HEK293 (cell line): ENCODE measurements around the gene THPO.

ENCODE experiments used
- MEIS1 ChIP-seq: sonication (generic); formaldehyde crosslinking; IDR thresholded peaks from 2 replicates; pipeline ENCODE4 v1.8.1; 2022; ENCODE audit warnings: missing genetic modification reagents, mild to moderate bottlenecking, borderline replicate concordance
- PRDM1 ChIP-seq: fragments of 450-650 bp; formaldehyde crosslinking; IDR thresholded peaks from 2 replicates; pipeline ENCODE4; 2016; ENCODE audit warnings: missing biosample characterization, missing genetic modification characterization
- RBAK ChIP-seq: fragments of 450-650 bp; formaldehyde crosslinking; IDR thresholded peaks from 2 replicates; pipeline ENCODE4 v1.5.1; 2016; ENCODE audit warnings: missing biosample characterization, missing genetic modification characterization
- SCRT1 ChIP-seq: fragments of 450-650 bp; formaldehyde crosslinking; IDR thresholded peaks from 2 replicates; pipeline ENCODE4 v1.5.1; 2016; ENCODE audit warnings: missing biosample characterization, missing genetic modification characterization, borderline replicate concordance
- SCRT2 ChIP-seq: fragments of 450-650 bp; formaldehyde crosslinking; IDR thresholded peaks from 2 replicates; pipeline ENCODE4 v1.5.1; 2016; ENCODE audit warnings: missing biosample characterization, missing genetic modification characterization
- ZBTB7A ChIP-seq: fragments of 450-650 bp; formaldehyde crosslinking; IDR thresholded peaks from 2 replicates; pipeline ENCODE4 v1.5.1; 2016; ENCODE audit warnings: low read depth, missing biosample characterization, missing genetic modification characterization
- ZIC2 ChIP-seq: fragments of 450-650 bp; formaldehyde crosslinking; IDR thresholded peaks from 2 replicates; pipeline ENCODE4 v1.5.1; 2016; ENCODE audit warnings: missing biosample characterization, missing genetic modification characterization
- ZNF169 ChIP-seq: fragments of 450-650 bp; formaldehyde crosslinking; IDR thresholded peaks from 2 replicates; pipeline ENCODE4 v1.5.1; 2016; ENCODE audit warnings: missing biosample characterization, missing genetic modification characterization
- ZNF211 ChIP-seq: fragments of 450-650 bp; formaldehyde crosslinking; IDR thresholded peaks from 2 replicates; pipeline ENCODE4 v1.5.1; 2016; ENCODE audit warnings: low read depth, missing biosample characterization, missing genetic modification characterization
- ZNF223 ChIP-seq: fragments of 450-650 bp; formaldehyde crosslinking; IDR thresholded peaks from 2 replicates; pipeline ENCODE4 v1.5.1; 2016; ENCODE audit warnings: missing biosample characterization, missing genetic modification characterization
- ZNF416 ChIP-seq: fragments of 450-650 bp; formaldehyde crosslinking; IDR thresholded peaks from 2 replicates; pipeline ENCODE4 v1.5.1; 2016; ENCODE audit warnings: missing biosample characterization, missing genetic modification characterization
- ZNF423 ChIP-seq: fragments of 450-650 bp; formaldehyde crosslinking; IDR thresholded peaks from 2 replicates; pipeline ENCODE4 v1.5.1; 2016; ENCODE audit warnings: missing biosample characterization, missing genetic modification characterization
- ZNF426 ChIP-seq: fragments of 450-650 bp; formaldehyde crosslinking; IDR thresholded peaks from 2 replicates; pipeline ENCODE4 v1.5.1; 2017; ENCODE audit warnings: missing biosample characterization, missing genetic modification characterization, mild to moderate bottlenecking, inconsistent platforms, moderate library complexity
- ZNF514 ChIP-seq: fragments of 450-650 bp; formaldehyde crosslinking; IDR thresholded peaks from 2 replicates; pipeline ENCODE4 v1.5.1; 2016; ENCODE audit warnings: missing biosample characterization, missing genetic modification characterization
- ZNF571 ChIP-seq: fragments of 450-650 bp; formaldehyde crosslinking; IDR thresholded peaks from 2 replicates; pipeline ENCODE4 v1.5.0; 2017; ENCODE audit warnings: missing biosample characterization, missing genetic modification characterization
- ZNF600 ChIP-seq: fragments of 450-650 bp; formaldehyde crosslinking; IDR thresholded peaks from 2 replicates; pipeline ENCODE4 v1.5.1; 2016; ENCODE audit warnings: missing biosample characterization, missing genetic modification characterization
- ZNF654 ChIP-seq: fragments of 450-650 bp; formaldehyde crosslinking; IDR thresholded peaks from 2 replicates; pipeline ENCODE4 v1.5.1; 2016; ENCODE audit warnings: low read depth, missing biosample characterization, missing genetic modification characterization
- ZNF776 ChIP-seq: fragments of 450-650 bp; formaldehyde crosslinking; IDR thresholded peaks from 2 replicates; pipeline ENCODE4 v1.5.0; 2017; ENCODE audit warnings: missing biosample characterization, missing genetic modification characterization, borderline replicate concordance
- TF ChIP-seq, protein P1 (sequence below): fragments of 450-650 bp; formaldehyde crosslinking; IDR thresholded peaks from 2 replicates; pipeline ENCODE4 v1.5.1; 2016; ENCODE audit warnings: missing biosample characterization, missing genetic modification characterization
- TF ChIP-seq, protein P2 (sequence below): fragments of 450-650 bp; formaldehyde crosslinking; conservative IDR thresholded peaks from 2 replicates; pipeline ENCODE4 v1.5.1; 2016; ENCODE audit warnings: low read depth, missing biosample characterization, missing genetic modification characterization
- TF ChIP-seq, protein P3 (sequence below): fragments of 450-650 bp; IDR thresholded peaks from 2 replicates; pipeline ENCODE4 v1.5.1; 2018; ENCODE audit warnings: missing biosample characterization, mild to moderate bottlenecking, missing genetic modification characterization
- TF ChIP-seq, protein P4 (sequence below): fragments of 450-650 bp; formaldehyde crosslinking; IDR thresholded peaks from 2 replicates; pipeline ENCODE4 v1.5.1; 2017; ENCODE audit warnings: missing biosample characterization, missing genetic modification characterization
- TF ChIP-seq, protein P5 (sequence below): fragments of 450-650 bp; formaldehyde crosslinking; IDR thresholded peaks from 2 replicates; pipeline ENCODE4 v1.5.1; 2016; ENCODE audit warnings: missing biosample characterization, missing genetic modification characterization
- TF ChIP-seq, protein P6 (sequence below): fragments of 450-650 bp; formaldehyde crosslinking; IDR thresholded peaks from 2 replicates; pipeline ENCODE4 v1.5.1; 2016; ENCODE audit warnings: missing biosample characterization, missing genetic modification characterization, low read depth
- TF ChIP-seq, protein P7 (sequence below): fragments of 450-650 bp; formaldehyde crosslinking; IDR thresholded peaks from 2 replicates; pipeline ENCODE4 v1.5.1; 2016; ENCODE audit warnings: missing biosample characterization, missing genetic modification characterization

Gene THPO

DNA sequence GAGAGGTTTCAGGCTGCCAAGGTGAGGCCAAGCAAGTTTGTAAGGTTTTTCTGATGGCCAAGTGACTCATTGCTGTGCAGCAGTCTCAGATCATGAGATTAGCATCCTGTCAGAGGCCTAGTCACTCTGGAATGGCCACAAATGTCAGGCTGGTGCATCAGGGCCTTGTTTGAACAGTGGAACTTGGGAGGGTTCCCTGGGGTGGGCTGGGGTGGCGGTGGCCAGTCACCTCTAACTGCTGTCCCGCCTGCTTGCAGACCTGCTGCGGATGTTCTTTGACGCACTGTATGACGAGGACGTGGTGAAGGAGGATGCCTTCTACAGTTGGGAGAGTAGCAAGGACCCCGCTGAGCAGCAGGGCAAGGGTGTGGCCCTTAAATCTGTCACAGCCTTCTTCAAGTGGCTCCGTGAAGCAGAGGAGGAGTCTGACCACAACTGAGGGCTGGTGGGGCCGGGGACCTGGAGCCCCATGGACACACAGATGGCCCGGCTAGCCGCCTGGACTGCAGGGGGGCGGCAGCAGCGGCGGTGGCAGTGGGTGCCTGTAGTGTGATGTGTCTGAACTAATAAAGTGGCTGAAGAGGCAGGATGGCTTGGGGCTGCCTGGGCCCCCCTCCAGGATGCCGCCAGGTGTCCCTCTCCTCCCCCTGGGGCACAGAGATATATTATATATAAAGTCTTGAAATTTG, 43.4 kb downstream of the THPO start (continued):
- TF ChIP-seq ZNF600 (tag by site-specific recombination) (peak; percentile 77), RBAK (no peak), MEIS1 (CRISPR knock-in tag) (no peak), ZNF169 (tag by site-specific recombination) (no peak), ZNF423 (tag by site-specific recombination) (no peak), ZNF223 (0 out of 2 replicates have a peak, but pooled peaks have one; percentile 27), ZNF426 (no peak), ZNF514 (no peak), ZNF416 (tag by site-specific recombination) (no peak), ZNF211 (tag by site-specific recombination) (no peak), ZNF571 (no peak), SCRT2 (tag by site-specific recombination) (no peak), ZNF776 (tag by site-specific recombination) (no peak), ZIC2 (tag by site-specific recombination) (peak; percentile 96), SCRT1 (tag by site-specific recombination) (no peak), PRDM1 (no peak; the same call in 1 of the 2 replicates), ZNF654 (no peak), ZBTB7A (tag by site-specific recombination) (no peak)
- TF ChIP-seq, protein P1, sequence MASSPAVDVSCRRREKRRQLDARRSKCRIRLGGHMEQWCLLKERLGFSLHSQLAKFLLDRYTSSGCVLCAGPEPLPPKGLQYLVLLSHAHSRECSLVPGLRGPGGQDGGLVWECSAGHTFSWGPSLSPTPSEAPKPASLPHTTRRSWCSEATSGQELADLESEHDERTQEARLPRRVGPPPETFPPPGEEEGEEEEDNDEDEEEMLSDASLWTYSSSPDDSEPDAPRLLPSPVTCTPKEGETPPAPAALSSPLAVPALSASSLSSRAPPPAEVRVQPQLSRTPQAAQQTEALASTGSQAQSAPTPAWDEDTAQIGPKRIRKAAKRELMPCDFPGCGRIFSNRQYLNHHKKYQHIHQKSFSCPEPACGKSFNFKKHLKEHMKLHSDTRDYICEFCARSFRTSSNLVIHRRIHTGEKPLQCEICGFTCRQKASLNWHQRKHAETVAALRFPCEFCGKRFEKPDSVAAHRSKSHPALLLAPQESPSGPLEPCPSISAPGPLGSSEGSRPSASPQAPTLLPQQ (tag by site-specific recombination), result peak; percentile 69
- TF ChIP-seq, protein P2, sequence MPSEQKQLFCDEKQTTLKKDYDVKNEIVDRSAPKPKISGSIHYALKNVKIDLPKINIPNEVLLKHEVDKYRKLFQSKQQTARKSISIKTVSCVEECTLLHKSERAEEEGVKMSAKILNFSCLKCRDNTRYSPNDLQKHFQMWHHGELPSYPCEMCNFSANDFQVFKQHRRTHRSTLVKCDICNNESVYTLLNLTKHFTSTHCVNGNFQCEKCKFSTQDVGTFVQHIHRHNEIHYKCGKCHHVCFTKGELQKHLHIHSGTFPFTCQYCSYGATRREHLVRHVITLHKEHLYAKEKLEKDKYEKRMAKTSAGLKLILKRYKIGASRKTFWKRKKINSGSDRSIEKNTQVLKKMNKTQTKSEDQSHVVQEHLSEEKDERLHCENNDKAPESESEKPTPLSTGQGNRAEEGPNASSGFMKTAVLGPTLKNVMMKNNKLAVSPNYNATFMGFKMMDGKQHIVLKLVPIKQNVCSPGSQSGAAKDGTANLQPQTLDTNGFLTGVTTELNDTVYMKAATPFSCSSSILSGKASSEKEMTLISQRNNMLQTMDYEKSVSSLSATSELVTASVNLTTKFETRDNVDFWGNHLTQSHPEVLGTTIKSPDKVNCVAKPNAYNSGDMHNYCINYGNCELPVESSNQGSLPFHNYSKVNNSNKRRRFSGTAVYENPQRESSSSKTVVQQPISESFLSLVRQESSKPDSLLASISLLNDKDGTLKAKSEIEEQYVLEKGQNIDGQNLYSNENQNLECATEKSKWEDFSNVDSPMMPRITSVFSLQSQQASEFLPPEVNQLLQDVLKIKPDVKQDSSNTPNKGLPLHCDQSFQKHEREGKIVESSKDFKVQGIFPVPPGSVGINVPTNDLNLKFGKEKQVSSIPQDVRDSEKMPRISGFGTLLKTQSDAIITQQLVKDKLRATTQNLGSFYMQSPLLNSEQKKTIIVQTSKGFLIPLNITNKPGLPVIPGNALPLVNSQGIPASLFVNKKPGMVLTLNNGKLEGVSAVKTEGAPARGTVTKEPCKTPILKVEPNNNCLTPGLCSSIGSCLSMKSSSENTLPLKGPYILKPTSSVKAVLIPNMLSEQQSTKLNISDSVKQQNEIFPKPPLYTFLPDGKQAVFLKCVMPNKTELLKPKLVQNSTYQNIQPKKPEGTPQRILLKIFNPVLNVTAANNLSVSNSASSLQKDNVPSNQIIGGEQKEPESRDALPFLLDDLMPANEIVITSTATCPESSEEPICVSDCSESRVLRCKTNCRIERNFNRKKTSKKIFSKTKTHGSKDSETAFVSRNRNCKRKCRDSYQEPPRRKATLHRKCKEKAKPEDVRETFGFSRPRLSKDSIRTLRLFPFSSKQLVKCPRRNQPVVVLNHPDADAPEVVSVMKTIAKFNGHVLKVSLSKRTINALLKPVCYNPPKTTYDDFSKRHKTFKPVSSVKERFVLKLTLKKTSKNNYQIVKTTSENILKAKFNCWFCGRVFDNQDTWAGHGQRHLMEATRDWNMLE (tag by site-specific recombination), result no peak
- TF ChIP-seq, protein P3, sequence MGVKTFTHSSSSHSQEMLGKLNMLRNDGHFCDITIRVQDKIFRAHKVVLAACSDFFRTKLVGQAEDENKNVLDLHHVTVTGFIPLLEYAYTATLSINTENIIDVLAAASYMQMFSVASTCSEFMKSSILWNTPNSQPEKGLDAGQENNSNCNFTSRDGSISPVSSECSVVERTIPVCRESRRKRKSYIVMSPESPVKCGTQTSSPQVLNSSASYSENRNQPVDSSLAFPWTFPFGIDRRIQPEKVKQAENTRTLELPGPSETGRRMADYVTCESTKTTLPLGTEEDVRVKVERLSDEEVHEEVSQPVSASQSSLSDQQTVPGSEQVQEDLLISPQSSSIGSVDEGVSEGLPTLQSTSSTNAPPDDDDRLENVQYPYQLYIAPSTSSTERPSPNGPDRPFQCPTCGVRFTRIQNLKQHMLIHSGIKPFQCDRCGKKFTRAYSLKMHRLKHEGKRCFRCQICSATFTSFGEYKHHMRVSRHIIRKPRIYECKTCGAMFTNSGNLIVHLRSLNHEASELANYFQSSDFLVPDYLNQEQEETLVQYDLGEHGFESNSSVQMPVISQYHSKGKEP (tag by site-specific recombination), result no peak
- TF ChIP-seq, protein P4, sequence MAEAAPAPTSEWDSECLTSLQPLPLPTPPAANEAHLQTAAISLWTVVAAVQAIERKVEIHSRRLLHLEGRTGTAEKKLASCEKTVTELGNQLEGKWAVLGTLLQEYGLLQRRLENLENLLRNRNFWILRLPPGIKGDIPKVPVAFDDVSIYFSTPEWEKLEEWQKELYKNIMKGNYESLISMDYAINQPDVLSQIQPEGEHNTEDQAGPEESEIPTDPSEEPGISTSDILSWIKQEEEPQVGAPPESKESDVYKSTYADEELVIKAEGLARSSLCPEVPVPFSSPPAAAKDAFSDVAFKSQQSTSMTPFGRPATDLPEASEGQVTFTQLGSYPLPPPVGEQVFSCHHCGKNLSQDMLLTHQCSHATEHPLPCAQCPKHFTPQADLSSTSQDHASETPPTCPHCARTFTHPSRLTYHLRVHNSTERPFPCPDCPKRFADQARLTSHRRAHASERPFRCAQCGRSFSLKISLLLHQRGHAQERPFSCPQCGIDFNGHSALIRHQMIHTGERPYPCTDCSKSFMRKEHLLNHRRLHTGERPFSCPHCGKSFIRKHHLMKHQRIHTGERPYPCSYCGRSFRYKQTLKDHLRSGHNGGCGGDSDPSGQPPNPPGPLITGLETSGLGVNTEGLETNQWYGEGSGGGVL (tag by site-specific recombination), result no peak
- TF ChIP-seq, protein P5, sequence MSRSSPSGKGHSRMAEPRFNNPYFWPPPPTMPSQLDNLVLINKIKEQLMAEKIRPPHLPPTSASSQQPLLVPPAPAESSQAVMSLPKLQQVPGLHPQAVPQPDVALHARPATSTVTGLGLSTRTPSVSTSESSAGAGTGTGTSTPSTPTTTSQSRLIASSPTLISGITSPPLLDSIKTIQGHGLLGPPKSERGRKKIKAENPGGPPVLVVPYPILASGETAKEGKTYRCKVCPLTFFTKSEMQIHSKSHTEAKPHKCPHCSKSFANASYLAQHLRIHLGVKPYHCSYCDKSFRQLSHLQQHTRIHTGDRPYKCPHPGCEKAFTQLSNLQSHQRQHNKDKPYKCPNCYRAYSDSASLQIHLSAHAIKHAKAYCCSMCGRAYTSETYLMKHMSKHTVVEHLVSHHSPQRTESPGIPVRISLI (tag by site-specific recombination), result no peak
- TF ChIP-seq, protein P6, sequence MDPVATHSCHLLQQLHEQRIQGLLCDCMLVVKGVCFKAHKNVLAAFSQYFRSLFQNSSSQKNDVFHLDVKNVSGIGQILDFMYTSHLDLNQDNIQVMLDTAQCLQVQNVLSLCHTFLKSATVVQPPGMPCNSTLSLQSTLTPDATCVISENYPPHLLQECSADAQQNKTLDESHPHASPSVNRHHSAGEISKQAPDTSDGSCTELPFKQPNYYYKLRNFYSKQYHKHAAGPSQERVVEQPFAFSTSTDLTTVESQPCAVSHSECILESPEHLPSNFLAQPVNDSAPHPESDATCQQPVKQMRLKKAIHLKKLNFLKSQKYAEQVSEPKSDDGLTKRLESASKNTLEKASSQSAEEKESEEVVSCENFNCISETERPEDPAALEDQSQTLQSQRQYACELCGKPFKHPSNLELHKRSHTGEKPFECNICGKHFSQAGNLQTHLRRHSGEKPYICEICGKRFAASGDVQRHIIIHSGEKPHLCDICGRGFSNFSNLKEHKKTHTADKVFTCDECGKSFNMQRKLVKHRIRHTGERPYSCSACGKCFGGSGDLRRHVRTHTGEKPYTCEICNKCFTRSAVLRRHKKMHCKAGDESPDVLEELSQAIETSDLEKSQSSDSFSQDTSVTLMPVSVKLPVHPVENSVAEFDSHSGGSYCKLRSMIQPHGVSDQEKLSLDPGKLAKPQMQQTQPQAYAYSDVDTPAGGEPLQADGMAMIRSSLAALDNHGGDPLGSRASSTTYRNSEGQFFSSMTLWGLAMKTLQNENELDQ (tag by site-specific recombination), result no peak
- TF ChIP-seq, protein P7, sequence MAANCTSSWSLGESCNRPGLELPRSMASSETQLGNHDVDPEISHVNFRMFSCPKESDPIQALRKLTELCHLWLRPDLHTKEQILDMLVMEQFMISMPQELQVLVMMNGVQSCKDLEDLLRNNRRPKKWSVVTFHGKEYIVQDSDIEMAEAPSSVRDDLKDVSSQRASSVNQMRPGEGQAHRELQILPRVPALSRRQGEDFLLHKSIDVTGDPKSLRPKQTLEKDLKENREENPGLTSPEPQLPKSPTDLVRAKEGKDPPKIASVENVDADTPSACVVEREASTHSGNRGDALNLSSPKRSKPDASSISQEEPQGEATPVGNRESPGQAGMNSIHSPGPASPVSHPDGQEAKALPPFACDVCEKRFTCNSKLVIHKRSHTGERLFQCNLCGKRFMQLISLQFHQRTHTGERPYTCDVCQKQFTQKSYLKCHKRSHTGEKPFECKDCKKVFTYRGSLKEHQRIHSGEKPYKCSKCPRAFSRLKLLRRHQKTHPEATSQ (tag by site-specific recombination), result no peak
